Stimulated activated CD4-positive, alpha-beta T cell treated with anti-CD3 and anti-CD28 coated beads, Interleukin-12 subunit alpha, Interleukin-12 subunit beta, amount 100 ng/mL, for 24 hours (primary cell): ENCODE measurements around the gene CAPN8.

Experiments
- DNase-seq, 2 experiments: peaks; one replicate each; pipeline ENCODE4 v3.0.0-alpha.2; 2020; ENCODE audit warnings: low read depth in 2 of 2

The CAPN8 gene

DNA sequence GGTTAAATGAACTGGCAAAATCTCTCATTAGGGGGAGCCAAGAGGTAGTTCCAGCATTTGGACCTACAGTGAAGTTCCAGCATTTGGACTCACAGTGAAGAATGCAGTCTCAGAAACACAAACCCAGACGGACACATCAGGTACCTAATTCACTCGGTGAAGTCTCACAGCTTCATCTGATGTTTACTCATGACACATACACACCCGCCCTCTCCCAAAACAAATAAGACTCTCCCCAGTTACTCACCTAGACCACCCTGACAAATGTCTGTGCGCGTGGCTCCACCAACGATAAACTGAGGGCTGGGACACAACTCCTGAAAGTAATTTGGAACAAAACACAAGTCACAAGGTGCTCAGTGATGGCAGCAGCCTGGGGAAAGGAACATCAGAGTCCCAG lies 11.4 kb downstream of the CAPN8 start:
- no peak for DNase-seq

DNA sequence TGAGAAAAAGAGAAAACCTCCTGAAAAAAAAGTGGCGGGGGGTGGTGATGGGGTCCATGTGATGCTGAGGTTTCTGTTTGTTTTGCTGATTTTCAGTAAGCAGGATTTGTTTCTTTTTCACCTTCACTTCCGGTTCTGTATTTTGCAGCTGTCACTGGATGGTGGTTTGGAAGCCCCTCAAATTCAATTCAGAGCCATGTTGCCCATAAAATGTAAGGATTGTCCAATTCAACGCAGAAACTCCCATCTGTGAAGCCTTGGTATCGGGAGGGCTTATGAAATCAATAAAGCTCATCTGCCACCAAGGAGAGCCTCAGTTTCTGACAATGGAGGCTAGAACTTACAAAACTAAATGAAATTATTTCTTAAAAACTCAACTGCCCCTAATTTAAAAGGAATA lies 12.1 kb downstream of the CAPN8 start:
- DNase-seq: no peak

DNA sequence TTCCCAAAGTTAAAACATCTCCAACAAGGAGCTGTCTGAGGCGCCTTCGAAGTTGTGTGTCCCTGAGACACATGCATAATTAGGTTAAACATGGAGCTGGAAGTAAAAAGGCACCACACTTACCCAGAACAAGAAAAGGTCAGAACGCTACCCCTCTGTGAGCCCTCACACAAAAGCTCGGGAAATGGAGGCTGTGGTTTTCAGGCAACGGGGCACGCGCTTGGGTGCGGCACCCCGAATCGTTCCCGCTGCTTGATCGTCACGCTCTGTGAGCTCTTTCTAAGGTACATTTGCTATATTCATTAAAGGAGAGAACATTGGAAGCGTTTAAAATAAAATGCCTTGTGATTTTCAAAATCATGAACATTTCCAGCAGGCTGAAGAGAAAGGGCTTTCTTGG lies 12.5 kb downstream of the CAPN8 start:
- no peak for DNase-seq

DNA sequence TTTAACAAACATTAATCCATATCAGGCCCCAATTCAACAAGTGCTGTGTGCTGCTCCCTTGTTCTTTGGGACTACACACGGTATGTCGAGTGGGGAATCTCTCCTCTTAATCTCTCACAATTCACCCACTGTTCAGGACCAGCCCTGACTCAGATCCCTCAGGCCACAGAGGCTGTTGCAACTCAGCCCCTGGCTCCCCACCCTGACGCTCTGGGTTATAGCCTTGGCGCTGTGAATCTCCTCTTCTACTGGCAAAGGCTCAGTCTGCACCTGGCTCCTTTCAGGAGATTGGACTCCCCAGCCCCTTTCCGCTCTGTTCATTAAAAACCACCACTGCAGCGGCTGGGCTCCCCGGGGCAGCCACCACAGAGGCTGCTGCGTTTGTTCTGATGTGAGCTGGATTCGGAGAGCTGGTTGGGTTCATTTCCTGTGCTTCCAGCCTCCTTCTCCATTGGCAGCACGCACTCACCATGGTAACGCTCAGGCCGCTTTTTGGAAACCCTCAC lies 13.0 kb downstream of the CAPN8 start:
- DNase-seq: no peak

DNA sequence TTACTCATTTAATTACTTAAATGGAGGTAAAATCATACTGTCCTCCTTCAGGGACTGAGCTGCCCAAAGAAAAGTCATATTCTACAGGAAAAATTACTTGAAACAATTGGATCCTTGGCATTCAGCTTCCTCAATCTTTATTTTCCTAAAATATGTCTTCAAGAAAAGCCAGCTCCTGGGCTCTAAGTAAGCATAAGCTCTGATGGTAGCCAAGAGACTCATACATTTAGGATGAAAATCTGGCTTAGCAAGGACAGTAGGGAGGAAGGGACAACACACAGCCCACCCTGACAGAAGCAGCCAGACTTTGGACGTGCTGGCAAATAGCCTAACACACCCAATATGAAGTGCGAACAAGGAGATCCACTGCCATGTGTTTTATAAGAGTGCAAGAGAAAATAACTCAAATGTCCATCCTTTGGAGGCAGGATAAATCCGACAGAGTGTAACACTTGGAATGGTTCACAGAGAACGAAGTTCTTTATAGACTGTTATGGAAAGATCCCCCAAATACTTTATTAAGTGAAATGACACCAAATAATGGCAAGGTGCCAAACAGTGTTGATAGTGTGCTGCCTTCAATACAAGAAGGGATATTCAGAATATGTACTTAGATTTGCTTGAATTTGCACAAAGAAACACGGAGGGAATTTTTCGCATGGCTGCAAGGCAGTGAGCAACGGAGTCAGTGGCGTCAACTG lies 14.1 kb downstream of the CAPN8 start:
- DNase-seq: no peak

DNA sequence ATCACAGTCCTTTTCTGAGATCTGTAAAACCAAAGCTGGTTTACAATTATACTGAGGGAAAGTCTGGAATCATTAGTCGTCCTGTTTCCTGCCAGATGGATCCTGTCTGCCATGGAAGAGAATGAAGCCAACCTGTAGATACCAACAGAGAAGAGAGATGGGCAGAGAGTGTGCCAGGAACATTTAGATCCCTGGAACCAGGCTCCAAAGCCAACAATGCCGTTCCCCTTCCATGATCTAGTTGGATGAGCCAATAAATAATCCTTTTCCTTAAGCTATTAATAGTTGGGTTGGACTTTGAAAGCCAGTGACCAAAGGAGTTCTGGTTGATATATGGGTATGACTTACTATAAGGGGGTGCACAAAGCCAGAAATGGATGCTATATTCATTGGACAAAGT lies 15.0 kb downstream of the CAPN8 start:
- no peak for DNase-seq

DNA sequence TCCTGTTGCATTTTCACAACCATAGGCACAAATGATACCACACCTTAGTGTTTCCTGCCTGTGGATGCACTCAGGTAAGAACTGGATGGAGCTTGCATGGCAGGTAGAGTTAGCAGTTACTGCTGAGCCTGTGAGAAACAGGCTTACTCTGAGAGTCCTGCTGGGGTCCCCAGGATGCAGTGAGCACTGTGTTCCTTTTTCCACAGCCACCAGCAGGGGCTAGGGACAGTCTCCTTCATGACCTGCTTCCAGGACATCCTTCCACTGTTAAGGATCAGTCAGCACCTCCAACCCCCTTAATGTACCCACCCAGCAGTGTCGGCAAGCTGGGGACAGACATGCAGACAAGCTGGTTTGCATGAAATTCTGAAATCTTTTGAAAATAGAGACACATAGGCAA lies 16.3 kb downstream of the CAPN8 start:
- DNase-seq: no peak

DNA sequence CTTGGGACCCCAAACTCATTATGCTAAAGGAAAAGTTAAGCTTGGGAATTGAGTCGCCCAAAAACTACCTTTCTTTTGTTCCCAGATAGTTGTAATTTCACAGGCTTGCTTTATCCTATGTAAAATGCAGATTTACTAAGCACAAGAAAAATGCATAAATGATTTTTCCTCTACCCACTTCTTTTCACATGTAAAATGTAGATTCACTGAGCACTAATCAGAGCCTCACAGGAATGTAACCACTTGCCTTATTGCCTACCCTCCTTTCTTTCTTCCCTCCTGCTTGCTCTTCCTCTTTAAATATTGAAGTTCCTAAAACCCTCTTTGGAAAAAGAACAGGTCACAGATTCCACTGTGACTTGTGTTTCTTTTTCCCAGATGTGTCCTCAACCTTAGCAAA lies 18.3 kb downstream of the CAPN8 start:
- no peak for DNase-seq

DNA sequence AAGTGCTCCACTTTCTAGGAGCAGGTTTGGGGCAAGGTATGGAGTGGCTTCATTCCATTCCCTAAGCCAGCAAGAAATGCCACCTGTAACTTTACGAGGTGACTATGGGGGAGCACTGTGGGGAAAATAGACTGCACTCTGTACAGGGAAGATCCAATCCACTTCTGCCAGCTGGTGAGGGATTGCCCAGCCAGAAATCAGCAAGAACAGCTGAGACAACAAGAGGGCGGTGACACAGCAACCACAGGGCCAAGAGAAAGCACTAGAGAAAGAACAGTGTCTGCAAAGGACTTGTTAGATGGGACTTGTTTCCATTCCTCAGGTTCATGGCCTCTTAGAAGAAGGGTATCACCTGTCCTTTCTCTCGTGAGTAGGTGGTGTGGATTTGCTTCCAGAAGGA lies 19.6 kb downstream of the CAPN8 start:
- no peak for DNase-seq

DNA sequence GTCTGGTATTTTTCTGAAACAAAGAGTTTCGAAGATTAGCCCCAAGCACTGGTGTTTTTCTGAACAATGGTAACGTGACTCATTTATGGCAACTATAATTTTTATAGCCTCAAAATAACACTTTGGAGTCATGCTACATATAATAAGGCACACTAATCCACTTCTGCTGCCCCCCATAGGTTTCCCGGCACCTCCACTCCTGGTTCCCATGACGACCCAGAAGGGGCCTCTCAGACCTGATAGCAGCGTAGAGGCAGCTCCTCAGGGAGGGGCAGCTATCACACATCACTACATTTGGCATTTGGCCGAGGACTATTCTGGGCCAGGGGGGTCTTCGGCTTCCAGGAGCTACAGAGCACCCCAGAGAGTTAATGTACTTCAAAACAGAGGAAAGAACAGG lies 23.3 kb downstream of the CAPN8 start:
- DNase-seq: no peak

DNA sequence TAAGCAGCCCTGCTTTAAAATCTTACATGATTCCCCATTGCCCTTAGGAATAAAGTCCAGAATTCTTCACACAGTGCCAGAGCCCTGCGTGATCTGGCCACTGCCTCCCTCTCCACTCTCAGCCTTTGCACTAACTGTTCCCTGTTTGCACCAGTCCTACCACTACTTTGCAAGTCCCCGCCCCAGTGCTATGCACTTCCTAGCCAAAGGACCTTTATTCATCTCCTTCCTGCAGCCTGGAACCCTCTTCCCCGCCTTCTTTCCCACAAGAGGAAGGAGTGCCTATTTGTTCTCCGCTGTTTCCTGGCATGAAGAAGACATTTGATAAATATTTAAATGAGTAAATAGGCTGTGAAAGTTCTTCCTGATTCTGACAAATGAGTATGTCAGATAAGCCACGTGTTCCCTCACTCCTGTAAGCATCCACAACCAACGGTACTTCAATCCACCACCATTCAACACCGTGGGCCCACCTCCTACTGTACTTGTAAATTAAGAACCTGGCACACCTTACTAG lies 23.9 kb downstream of the CAPN8 start:
- no peak for DNase-seq

DNA sequence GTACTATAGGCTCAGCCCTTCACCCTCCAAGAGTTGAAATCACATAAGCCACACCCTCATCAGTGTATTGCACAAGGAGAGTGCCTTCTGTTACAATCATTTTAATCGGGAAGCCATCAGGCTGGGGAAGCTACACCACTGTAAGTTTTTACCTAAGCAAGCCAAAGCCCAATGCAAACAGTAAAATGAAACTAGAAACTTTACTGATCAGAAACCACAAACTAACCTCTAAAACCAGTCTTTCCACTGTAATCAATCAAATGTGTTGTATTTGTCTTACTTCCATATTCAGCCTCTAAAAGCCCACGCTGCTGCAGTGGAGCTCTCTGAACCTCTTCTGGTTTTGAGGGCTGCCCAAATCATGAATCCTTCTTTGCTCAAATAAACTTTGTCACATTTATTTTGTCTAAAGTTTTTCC lies 26.2 kb downstream of the CAPN8 start:
- peak in 1 of 2 experiments; percentile 3 for DNase-seq

DNA sequence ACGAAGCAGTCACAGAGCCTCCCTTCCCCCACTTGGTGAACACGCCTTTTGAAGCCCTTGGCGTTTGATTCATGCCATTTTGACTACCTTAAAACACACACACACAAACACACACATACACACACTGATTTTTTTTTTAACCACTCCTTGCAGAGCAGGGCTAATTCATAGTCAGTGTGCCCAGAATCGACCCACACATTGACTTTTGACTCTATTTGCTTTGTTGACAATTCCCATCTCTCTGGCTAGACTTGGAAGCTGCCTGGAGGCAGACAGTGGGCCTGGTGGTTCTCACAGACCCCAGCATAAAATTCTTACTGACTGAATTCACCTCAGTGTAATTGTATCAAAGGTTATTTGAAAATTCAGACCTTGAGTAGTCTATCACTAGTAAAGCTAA lies 30.3 kb downstream of the CAPN8 start:
- no peak for DNase-seq

DNA sequence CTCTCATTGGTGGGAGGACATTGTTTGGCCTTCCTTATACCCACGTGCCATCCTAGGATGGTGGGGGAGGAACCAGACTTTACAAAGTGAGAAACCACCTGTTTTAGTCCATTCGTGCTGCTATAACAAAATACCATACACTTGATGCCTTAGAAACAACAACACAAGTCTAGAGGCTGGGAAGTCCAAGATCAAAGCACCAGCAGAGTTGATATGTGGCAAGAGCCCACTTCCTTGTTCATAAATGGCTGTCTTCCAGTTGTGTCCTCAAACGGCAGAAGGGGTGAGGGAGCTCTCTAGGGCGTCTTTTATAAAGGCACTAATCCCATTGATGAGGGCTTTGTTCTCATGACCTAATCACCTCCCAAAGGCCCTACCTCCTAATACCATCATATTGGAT lies 31.1 kb downstream of the CAPN8 start:
- no peak for DNase-seq

DNA sequence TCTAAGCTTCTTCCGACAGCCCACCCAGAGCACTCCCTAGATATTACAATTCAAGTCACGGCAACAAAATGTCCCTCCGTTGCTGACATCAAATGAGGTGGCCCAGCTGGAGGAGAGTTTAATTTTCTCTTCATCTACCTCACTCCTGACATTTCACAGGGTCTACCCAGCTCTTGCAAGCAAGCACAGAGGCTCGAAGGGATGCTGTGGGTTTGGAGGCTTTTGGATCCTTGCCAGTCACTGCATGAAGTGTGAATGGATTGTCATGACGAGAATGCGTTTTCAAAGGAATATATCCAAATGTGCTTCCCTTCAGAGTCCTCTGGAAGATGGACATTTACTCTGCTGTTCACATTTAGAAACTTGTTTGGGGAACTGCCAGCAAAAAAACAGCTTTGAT lies 33.5 kb downstream of the CAPN8 start:
- no peak for DNase-seq

DNA sequence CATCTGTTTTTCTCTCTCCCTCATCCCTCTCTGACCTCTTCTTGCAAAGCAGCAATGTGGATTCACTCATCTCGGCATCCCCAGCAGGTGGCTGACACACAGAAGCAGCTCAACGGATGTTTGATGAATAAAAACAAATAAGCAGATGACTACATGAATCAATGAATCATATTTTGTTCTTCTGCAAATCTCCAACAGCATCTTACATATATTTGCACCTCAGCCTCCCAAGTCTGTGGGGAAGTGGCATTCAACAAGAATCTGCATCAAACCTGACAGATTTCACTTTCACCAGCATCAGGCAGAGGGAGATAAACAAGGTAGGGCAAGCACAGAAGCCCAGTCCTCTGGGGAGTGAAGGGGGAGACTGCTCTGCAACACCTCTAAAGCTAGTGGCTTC lies 34.0 kb downstream of the CAPN8 start:
- DNase-seq: no peak

DNA sequence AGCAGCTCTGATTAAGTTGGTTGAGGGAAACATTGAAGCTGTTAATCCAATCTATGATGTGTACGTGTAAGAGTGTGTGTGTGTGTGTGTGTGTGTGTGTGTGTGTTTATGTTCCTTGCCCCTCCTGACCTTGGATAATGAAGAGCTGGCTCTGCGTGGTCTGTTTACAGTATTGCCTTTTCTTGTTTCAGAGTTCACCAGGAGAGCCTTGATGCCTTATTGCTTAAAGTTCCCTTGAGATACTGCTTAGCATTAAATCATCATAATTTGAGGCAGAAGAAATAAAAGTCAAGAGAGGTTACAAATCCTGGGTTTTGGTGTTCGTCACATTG lies 36.4 kb downstream of the CAPN8 start:
- DNase-seq: no peak

DNA sequence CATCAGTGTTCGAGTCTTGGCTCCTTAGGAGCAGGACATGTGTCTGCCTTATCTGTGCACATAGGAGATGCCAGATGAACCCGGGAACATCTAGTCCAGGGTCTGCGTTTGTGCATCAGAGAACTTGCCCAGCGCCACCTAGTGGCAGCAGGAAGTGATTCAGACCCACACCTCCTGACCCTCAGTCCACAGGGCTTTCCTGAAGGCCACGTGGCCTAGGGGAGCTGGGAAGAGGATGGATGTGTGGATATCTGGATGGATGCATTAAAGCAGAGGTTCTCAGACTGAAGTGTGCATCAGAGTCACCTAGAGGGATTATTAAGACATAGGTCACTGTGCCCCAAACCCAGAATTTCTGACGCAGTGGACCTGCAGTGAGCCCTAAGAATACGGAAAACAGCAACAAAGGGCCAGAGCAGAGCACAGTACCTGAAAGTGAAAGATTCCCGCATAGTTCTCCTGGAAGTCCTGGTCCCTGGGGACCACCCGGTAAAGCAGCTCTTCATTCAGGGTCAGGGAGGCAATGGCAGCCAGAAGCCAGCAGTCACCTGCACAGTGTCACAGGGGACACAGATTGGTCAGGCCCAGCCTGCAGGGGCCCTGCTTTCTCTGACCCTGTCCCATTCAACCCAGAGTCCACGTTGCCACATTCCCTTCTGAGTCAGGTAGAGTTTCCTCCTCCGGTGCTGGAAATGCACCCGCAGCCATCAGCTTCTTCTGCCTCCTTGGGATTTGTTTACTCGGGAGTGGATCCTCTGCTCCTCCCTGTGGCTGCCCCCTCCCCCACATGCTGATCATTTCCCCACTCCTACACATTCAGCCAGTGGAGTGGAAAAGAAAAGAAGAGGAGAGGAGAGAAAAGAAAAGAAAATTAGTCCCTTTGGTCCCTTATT lies 37.0 kb downstream of the CAPN8 start:
- DNase-seq: peak; percentile 12 to 46

DNA sequence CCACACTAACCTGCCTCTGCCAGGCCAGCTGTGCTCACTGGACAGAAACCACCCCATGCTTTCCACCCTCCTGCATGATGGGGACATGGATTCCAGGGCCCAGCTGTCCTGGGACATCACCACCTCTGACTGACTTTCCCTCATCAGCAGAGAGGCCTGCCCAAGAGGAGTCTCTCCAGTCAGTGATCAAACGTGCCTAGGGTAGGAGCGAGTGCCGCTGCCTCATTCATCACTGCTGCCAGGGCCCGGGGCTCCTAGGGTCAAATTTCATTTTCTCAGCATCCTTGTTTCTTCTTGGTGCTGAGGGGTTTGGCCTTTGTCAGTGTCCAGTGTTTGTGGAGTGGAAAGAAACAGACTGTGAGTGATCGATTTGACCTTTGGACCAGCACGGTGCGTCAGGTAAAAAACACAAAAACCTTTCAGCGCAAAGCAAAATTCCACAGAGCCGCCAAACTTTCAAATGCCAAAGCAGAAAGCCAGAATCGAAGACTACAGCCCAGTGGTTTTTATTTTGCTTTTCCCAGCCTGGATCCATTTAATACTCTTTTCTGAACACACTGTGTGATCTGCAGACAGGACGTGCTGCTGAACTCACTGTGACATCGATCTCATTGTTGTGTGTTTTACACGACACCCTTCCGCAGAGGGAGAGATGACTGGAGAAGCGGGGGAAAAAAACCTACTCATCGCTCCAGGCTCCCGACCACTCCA lies 43.2 kb downstream of the CAPN8 start:
- DNase-seq: no peak

DNA sequence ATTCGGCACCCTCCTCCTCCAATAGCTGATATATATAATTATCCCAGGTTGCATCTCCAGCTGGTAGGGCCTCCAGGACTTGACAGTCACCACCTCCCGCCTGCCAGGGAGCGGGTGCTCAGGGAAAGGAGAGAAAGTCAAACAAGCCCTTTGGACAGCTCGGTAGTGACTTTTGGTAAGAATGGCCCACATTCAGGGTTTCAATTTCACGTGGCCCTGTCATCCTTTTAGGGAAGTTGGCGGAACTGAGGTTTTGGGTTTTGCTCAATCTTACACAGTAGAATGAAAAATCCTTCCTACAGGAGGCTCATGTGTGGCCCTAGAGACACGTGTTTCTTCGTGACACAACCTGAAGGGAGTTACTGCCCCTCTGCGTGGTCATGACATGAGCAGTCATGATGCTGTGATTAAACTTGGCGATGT lies 44.2 kb downstream of the CAPN8 start:
- DNase-seq: no peak

DNA sequence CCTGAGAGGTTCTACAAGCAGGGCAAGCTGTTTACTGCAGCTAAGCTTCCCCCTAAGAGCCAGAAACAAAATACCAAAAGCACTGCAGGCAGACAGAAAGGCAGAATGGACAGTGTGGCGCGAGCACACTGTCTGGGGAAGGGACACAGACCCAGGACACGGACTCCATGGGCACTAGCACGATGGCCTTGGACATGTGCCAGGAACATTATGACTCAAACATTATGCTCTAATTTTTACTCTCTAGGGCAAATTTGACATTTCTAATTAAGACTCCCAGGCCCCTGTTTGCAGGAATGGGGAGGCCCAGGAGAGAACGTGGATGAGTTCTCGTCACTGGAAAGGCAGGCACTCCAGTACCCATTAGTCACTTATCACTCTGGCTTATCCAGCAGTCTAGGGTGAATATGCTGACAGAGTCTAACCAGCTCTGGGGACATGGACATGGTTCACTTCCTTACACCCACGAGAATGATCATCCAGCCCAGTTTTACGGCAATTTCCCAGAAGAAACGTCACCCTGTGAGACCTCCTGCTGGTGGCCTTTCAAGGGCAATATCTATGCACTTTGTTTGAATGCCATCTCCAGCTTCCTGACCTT lies 45.1 kb downstream of the CAPN8 start:
- DNase-seq: no peak

DNA sequence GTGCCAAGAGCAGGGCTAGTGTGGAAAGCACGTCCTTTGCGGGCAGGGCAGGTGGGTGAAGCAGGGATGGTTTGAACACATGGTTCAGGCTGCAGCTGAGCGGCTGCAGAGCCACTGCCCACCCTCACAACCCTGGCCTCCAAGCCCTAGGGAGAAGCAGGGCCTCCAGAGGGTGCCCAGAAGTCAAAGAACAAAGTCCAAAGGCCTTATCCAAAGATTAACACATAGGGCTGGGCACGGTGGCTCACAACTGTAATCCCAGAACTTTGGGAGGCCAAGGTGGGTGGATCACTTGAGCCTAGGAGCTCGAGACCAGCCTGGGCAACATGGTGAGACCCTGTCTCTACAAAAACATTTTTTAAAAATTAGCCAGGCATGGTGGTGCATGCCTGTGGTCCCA lies 46.8 kb downstream of the CAPN8 start:
- no peak for DNase-seq
